ENCODE measurements around the gene EEIG2.
"Not testable (repeated sequence)": the region's sequence is repeated elsewhere in the genome, so short reads cannot be mapped to it uniquely, and the experiment has no call there.

Gene EEIG2

GRCh38 chr1:108559215-108560186, at the start of gene EEIG2:
Gene EEIG2, plus strand, starts transcription at chr1:108560100. Its CDS starts 329 bp downstream, at chr1:108560429.
- peak; percentile 89 for DNase-seq (ENCODE audit: low read depth)

- no peak for DNase-seq (ENCODE audit: low read depth)
Measured at GRCh38 chr1:108511764-108512163, 48.1 kb upstream of the EEIG2 start.

- DNase-seq (ENCODE audit: low read depth): no peak
Measured at GRCh38 chr1:108512239-108513043, 47.5 kb upstream of the EEIG2 start.

- DNase-seq (ENCODE audit: low read depth): no peak
Measured at GRCh38 chr1:108513044-108513415, 46.9 kb upstream of the EEIG2 start.

GRCh38 chr1:108513914-108514313, 46.0 kb upstream of the EEIG2 start:
- not testable (repeated sequence) for DNase-seq (ENCODE audit: low read depth)

- not testable (repeated sequence) for DNase-seq (ENCODE audit: low read depth)
Measured at GRCh38 chr1:108517301-108517897, 42.5 kb upstream of the EEIG2 start.

- no peak for DNase-seq (ENCODE audit: low read depth)
Measured at GRCh38 chr1:108521990-108522393, 37.9 kb upstream of the EEIG2 start.

- no peak for DNase-seq (ENCODE audit: low read depth)
Measured at GRCh38 chr1:108523829-108524228, 36.1 kb upstream of the EEIG2 start.

GRCh38 chr1:108524676-108525075, 35.2 kb upstream of the EEIG2 start:
- no peak for DNase-seq (ENCODE audit: low read depth)

- DNase-seq (ENCODE audit: low read depth): no peak
Measured at GRCh38 chr1:108527135-108527534, 32.8 kb upstream of the EEIG2 start.

- DNase-seq (ENCODE audit: low read depth): no peak
Measured at GRCh38 chr1:108527837-108528236, 32.1 kb upstream of the EEIG2 start.

- DNase-seq (ENCODE audit: low read depth): no peak
Measured at GRCh38 chr1:108531444-108531843, 28.5 kb upstream of the EEIG2 start.

GRCh38 chr1:108532730-108533129, 27.2 kb upstream of the EEIG2 start:
- DNase-seq (ENCODE audit: low read depth): no peak

- no peak for DNase-seq (ENCODE audit: low read depth)
Measured at GRCh38 chr1:108533351-108534083, 26.4 kb upstream of the EEIG2 start.

- DNase-seq (ENCODE audit: low read depth): no peak
Measured at GRCh38 chr1:108534759-108535158, 25.1 kb upstream of the EEIG2 start.

- DNase-seq (ENCODE audit: low read depth): not testable (repeated sequence)
Measured at GRCh38 chr1:108535315-108535897, 24.5 kb upstream of the EEIG2 start.

GRCh38 chr1:108536021-108536420, 23.9 kb upstream of the EEIG2 start:
- DNase-seq (ENCODE audit: low read depth): not testable (repeated sequence)

GRCh38 chr1:108536791-108537190, 23.1 kb upstream of the EEIG2 start:
- DNase-seq (ENCODE audit: low read depth): not testable (repeated sequence)

- no peak for DNase-seq (ENCODE audit: low read depth)
Measured at GRCh38 chr1:108537976-108538375, 21.9 kb upstream of the EEIG2 start.

- DNase-seq (ENCODE audit: low read depth): no peak
Measured at GRCh38 chr1:108540977-108541376, 18.9 kb upstream of the EEIG2 start.

GRCh38 chr1:108541861-108542260, 18.0 kb upstream of the EEIG2 start:
- no peak for DNase-seq (ENCODE audit: low read depth)

Measured in activated T-cell treated with anti-CD3 and anti-CD28 coated beads for 24 hours (primary cell).